AG10803 (cell line): ENCODE measurements around the gene GAREM1.

Experiments used
- DNase-seq: peaks from one replicate; pipeline ENCODE4 v3.0.0; 2010; ENCODE audit warnings: low read depth
- H3K4me3 ChIP-seq: 2 replicates; pipeline ENCODE4 v1.5.1; 2011; ENCODE audit warnings: mild to moderate bottlenecking, low read length, control low read depth
- TF ChIP-seq, protein P1 (sequence below): conservative IDR thresholded peaks from 2 replicates; pipeline ENCODE4 v1.5.1; 2011; ENCODE audit warnings: mild to moderate bottlenecking, low read length, control low read depth, inconsistent platforms

GAREM1 gene

DNA sequence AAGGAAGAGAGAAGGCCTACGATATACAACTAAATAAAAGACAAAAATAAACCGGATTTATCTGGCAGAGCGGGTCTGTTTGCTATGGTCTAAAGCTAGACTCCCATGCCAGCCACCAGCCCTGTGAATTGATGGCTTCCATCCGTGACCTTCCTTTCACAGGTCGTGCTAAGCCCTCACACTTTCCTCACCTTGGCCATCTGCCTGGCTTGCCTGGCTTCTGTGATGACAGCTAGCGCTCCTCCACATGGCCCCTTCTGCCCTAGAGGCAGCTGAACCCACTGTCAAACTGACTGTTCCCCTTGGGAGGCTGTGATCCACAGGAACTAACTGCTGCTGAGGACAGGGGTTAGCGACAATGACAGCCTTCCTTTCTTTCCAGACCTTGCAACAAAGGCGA is 32.5 kb downstream of the GAREM1 start:
- no peak overlapping the region for H3K4me3 ChIP-seq
- no peak for DNase-seq
- TF ChIP-seq, protein P1, sequence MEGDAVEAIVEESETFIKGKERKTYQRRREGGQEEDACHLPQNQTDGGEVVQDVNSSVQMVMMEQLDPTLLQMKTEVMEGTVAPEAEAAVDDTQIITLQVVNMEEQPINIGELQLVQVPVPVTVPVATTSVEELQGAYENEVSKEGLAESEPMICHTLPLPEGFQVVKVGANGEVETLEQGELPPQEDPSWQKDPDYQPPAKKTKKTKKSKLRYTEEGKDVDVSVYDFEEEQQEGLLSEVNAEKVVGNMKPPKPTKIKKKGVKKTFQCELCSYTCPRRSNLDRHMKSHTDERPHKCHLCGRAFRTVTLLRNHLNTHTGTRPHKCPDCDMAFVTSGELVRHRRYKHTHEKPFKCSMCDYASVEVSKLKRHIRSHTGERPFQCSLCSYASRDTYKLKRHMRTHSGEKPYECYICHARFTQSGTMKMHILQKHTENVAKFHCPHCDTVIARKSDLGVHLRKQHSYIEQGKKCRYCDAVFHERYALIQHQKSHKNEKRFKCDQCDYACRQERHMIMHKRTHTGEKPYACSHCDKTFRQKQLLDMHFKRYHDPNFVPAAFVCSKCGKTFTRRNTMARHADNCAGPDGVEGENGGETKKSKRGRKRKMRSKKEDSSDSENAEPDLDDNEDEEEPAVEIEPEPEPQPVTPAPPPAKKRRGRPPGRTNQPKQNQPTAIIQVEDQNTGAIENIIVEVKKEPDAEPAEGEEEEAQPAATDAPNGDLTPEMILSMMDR = no peak

DNA sequence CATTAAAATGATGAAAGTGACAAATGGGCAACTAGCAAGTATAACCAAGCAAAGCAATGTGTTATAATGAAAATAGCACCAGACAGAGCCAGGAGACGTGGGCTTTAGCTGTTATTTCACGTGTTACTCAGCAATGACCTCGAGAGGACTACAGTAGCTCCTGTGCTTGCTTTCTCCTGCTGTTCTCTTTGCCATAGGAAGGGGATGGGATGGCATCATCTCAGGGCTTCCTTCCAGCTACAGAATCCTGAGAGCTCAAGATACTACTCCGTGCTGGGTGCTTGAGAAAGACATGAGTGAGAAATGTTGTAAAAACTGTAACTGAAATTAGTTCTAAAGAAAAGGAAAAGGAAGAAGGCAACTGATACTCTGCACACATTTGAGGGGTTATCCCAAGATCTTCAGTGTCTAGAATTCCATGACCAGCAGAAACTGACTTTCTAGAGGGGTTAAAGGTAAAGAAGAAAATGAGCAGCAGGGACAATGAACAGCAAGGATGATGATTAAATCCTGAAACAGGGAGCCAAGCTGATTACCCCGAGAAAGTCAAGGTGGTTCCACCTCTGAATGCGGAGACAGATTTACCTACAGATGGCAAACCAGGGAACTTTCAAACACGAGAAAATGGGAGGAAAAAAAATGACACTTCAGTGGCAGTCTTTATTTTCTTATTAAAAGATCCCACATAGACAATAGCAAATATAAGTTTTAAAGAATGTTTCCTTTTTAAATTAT is 33.4 kb downstream of the GAREM1 start:
- no peak for DNase-seq
- TF ChIP-seq, protein P1 = no peak
- H3K4me3 ChIP-seq = no peak overlapping the region

DNA sequence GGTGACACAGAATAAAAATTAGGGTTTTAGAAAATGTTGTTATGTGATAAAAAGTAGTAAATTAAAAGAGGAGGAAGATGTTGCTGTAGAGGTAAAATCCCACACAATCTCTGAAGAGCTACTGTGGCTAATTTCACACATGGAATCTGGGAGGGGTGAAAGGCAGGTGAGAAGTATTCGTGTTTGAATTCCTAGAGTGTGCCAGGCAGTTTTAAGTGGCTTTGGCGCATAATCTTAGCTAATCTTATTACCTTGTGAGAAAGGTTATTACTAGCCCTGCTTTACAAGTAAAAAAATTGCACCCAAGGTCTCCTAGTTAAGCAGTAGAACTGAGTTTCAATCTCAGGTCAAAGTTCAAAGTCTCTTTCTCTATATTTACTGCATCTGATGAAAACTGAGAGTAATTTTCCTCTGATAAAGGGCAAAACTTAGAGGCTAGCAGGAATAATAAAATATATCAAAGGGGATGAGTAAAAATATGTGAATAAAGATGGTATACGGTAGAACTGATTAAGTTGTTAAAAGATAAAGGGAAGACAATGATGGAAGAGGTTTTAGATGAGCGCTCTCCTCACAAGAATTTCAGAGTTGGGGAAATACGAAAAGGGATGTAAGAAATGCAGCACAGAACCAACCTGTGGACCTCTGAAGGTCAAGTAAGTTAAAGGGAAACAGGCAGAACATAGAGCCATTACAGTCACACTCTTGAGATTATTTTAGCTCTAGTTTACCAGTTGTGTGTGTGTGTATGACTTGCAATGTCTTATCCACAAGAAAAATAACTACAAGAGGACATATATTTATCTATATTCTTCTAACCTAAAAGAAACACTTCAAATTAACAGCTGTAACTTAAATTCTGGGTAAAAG is 34.8 kb downstream of the GAREM1 start:
- DNase-seq = no peak

DNA sequence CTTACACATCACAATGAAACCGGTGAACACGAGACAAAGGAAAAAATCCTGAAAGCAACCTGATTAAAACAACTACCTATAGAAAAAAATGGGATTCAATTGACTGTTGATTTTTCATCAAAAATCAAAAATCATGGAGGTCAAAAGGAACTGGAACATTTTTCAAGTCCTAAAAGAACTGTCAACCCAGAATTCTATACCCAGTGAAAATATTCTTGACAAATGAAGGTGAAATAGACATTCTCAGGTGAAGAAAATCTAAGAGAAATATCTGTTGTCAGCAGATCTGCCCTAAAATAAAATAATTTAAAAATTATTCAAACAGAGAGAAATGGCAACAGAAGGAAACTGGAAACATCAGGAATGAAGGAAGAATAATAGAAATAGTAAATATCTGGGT is 38.9 kb downstream of the GAREM1 start:
- H3K4me3 ChIP-seq = no peak overlapping the region
- no peak for DNase-seq
- TF ChIP-seq, protein P1 = no peak

More for the DNA sequence above, 34.8 kb downstream of the GAREM1 start:
- no peak overlapping the region for H3K4me3 ChIP-seq
- TF ChIP-seq, protein P1 = no peak

DNA sequence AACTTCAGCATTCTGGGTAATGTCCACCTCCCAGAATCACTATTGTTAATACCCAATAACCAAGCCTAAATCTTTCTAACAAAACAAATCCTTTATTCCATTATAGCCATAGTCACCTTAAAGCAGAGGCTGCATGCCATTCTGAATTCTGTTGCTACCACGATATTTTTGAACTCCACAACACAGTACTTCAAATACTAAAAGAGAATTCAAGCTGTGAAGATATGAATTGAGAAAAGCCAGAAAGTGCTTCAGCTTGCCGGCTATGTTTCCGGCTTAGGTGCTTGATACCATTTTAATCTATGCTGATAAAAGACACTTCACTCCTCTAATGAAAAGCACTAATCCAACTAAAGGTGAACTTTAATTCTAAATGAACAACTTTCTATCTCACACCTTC is 41.3 kb downstream of the GAREM1 start:
- H3K4me3 ChIP-seq = no peak overlapping the region
- TF ChIP-seq, protein P1 = no peak
- no peak for DNase-seq

DNA sequence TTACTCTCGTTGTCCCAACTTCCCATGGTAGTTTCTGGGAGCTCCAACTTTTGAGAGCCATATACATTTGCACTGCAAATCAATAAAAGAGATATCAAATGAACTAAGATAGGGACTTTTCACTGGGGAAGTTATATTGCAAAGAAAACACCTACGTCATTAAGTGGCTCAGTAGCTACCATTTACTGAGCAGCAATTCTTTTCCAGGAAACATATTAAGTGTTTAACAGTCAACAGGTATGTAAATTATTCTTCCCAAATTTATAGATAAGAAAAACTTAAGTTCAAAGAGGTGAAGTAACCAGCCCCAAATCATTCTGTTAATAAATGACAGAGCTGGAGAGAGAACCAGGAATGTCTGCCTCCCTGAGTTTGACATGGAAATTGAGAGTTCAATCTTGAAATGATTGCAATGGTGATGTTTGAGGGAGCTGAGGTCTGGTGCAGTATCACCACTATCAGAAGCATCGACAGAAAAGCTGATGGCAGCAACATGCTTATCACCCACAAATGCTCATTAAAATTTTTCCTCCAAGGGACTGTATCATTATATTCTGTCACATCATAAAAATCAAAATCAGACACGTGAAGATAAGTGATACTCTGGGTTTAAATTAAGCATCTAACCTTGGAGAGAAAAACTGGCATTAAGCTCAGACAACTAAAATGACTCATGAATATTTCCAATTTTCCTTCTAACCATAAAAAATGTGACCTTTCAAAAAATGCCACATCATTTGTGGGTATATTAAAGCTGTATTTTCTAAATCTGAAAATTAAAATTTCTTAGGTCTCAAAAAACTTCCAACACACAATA is 43.4 kb downstream of the GAREM1 start:
- DNase-seq = peak; percentile 4
- TF ChIP-seq, protein P1 = no peak
- no peak overlapping the region for H3K4me3 ChIP-seq
